ENCODE data around the gene DRC1.

DRC1 gene

GRCh38 chr2:26477911-26478253 is 76.2 kb downstream of the DRC1 start, which contains the start of gene OTOF:
OTOF (minus strand) TSS chr2:26478124.
- DNase-seq (ENCODE audit: low spot score): no peak

DNA sequence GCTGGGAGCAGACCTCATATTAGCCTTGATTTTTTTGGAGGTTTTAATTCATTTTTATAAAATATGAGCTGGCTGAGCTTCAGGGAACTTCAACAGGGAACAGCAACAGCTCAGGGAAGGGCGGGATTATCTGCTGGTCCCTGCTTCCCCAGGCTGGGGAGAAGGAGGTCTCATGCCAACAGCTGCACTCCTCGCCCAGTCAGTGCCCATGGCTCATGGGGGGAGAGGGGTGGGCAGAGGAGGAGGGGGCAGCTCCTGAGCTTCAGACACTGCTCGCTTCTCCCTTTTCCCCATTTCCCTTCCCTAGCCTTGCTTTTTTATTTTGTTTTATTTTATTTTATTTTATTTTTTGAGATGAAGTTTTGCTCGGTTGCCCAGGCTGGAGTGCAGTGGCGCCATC is 76.6 kb downstream of the DRC1 start:
- no peak for DNase-seq (ENCODE audit: low spot score)

GRCh38 chr2:26479131-26479788 is 77.5 kb downstream of the DRC1 start:
- DNase-seq (ENCODE audit: low spot score): no peak

DNA sequence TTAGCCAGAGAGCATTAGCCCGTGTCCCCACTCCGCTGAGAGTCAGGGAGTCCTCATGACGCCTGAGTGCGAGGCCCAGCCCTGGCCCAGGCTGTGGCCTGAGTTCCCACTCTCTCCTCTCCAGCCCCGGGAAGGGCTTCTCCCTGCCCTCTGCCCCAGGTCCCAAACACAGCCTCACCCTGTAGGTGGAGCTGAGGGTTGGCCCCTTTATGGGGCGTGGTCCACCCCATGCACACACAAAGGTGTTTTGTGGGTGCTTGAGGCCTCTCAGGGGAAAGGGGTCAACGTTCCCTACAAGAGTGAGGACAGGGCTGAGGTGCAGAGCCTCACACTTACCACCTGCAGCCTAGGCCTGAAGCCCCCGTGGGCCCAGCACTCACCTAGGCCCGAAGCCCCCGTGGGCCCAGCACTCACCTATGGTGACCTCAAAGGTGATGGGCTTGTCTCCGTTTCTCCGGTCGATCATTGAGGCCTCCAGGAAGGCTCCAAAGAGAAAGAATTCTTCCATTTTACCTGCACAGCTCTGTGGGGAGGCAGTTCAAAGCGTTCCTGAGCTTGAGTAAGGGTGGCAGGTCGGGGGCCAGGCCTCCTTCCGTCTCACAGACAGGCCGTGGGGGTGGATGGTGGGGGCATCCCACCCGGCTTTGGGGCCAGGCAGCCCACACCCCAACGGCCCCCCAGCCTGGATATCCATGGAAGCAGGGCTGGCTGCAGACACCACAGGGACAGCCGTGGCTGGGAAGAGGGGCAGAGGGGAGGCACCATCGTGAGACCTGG is 78.3 kb downstream of the DRC1 start:
- no peak for DNase-seq (ENCODE audit: low spot score)

GRCh38 chr2:26480566-26481423 is 79.1 kb downstream of the DRC1 start:
- DNase-seq (ENCODE audit: low spot score): no peak

DNA sequence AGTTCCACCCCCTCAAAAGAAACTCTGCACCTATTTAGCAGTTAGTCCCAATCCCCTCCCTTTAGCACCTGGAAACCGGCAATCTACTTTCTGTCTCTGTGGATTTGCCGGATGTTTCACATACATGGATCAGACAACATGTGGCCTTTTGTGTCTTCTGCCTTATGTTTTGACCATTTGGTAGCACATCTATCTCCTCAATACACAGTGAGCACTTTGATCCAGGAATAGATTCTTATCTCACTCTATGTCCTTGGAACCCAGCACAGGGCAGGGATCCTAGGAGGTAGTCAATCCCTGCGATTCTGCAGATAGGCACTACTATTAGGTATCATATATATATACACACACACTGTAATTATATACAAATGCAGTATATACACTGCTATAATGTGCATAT is 80.0 kb downstream of the DRC1 start:
- no peak for DNase-seq (ENCODE audit: low spot score)

DNA sequence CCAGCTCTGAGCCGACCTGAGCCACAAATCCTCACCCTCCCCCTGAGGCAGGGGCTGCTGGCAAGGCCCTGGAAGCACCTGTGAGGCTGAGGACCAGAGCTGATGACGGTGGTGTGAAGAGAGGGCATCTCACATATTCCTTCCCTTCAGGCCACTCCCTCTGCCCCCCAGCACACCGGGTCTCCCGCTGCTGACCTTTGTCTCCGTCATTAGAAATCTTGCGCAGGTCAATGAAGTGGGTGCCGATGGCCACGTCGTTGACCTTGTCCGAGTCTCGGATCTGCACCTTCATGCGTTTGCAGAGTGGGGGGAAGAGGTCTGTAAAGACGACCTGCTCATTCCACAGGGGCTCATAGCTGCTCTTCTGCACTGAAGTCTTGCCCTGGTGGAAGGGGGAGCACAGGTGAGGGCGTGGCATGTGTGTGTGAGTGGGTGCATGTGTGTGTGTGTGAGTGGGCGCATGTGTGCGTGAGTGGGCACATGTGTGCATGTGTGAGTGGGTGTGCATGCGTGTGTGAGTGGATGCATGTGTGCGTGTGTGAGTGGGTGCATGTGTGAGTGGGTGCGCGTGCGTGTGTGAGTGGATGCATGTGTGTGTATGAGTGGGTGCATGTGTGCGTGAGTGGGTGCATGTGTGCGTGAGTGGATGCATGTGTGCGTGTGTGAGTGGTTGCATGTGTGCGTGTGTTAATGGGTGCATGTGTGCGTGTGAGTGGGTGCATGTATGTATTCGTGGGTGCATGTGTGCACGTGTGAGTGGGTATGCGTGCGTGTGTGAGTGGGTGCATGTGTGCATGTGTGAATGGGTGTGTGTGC is 80.7 kb downstream of the DRC1 start:
- DNase-seq (ENCODE audit: low spot score): no peak

DNA sequence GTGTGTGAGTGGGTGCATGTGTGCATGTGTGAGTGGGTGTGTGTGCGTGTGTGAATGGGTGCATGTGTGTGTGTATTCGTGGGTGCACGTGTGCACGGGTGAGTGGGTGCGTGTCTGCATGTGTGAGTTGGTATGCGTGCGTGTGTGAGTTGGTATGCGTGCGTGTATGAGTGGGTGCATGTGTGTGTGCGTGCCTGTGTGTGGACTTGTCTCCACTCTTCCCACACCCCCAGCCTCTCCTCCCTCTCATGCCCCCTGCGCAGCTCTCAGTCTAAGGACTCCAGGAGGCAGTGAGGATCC is 81.3 kb downstream of the DRC1 start:
- DNase-seq (ENCODE audit: low spot score): no peak

DNA sequence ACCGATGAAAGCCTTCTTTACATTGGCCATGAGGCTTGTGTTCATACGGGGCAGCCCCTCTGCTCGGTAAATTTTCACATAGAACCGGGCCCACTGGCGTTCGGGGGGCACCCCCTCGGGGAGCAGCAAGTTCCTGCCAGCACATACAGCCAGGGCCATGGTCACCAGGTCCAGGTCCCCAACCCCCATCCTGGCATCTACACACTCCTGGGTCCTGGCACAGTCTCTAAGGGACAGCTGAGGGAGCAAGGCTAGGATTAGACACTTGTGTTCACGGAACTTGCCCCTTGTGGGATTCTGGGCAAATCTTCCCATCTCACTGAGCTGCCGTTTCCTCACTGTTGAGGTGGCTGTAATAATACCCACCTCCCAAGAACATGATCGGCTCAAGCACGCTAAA is 81.8 kb downstream of the DRC1 start:
- DNase-seq (ENCODE audit: low spot score): no peak

- no peak for DNase-seq (ENCODE audit: low spot score)
Measured at GRCh38 chr2:26483957-26484565, 82.3 kb downstream of the DRC1 start.

DNA sequence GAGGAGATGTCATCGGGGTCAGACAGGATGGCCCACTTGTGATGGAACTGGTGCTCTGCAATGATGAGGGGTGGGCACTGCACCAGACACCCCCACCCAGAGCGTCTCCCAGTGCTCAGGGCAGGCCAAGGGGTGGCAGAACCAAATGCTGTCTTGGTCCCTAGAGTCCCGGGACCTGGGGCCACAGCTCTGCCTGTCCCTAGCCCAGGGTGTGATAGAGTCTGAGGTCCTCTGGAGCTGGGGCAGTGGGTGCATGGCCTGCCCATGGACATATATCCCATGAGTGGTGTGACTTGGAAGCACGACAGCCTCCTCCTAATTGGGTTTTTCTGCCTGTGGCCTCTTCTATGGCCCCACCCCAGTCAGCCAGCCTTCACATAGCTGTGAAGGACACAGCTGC is 82.9 kb downstream of the DRC1 start:
- DNase-seq (ENCODE audit: low spot score): no peak

DNA sequence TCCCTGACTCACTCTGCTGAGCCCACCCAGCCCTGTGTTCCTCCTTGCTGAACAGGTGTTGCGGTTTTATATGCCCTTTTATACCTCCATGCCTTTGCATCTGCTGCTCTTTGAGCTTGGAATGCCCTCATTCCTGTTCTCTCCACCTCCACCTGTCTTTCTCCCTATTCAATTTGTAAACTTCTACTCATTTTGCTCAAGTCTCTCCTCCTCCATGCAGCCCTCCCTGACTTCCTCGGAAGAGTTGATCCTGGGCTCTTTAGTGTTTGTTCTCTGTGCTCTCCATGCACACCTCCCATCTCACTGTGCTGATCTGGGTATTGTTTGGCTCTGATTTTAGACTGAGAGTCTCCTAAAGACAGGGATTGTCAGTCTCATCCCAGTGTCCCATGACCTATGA is 83.4 kb downstream of the DRC1 start:
- no peak for DNase-seq (ENCODE audit: low spot score)

DNA sequence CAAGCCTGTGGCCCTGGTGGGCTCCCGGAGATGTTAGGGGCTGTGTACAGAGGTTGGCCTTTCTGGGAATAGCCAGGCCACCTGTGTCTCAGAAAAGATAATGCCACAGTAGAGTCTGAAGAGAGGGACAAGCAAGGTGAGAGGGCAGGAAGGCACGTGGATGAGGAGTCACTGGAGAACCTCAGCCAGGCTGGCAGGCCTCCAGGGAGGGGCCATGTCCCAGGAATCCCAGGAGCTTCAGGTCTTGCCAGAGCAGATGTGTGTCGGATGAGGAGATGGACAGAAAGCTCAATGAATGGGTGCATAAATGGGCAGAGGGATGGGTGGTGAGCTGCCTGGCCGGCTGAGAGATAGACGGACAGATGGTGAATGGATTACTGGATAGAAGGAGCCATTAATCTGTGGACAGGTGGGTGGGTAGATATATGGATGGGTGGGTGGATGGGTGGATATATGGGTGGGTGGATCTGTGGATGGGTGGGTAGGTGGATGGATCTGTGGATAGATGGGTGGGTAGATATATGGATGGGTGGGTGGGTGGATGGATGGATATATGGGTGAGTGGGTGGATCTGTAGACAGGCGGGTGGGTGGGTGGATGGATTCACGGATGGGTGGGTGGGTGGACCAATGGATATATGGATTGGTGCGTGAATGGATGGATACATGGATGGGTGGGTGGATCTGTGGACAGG is 84.2 kb downstream of the DRC1 start:
- no peak for DNase-seq (ENCODE audit: low spot score)

DNA sequence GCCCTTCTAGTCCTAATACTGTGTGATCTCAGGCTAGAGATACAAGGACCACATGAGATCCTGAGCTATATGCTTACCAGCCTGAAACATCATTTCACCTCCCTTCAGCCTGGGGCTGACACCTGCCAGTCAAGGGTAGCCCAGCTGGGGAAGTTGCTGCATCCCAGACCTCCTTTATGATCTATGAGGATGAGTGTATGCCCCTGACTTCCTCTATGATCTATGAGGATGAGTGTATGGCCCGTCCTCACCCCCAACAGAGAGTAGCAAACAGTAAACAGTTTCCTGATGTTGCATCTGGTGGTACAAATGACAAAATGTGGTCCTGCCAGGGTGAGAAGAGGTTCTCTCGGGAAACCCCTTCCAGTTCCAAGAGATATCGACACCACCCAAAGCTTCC is 85.1 kb downstream of the DRC1 start:
- DNase-seq (ENCODE audit: low spot score): no peak

DNA sequence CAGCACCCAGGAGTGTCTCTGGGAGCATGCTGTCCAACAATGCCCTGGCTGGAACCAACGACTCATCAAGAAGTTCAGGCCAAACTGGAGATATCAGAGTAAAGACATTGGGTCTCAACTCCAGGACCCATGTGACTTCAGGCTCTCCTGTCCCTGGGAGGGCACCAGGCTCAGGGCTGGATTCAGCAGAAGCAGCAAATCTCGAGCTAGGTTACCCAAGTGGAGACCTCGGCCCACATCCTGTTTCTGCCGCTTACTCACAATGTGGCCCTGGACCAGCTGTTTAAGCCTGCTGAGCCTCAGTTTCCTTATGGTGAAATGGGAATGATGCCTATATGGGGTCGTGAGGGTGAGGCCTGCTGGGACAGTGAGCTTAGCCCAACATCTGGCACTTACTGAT is 85.5 kb downstream of the DRC1 start:
- no peak for DNase-seq (ENCODE audit: low spot score)

- DNase-seq (ENCODE audit: low spot score): no peak
Measured at GRCh38 chr2:26488463-26489212, 86.9 kb downstream of the DRC1 start.

- DNase-seq (ENCODE audit: low spot score): no peak
Measured at GRCh38 chr2:26489213-26489850, 87.6 kb downstream of the DRC1 start.

DNA sequence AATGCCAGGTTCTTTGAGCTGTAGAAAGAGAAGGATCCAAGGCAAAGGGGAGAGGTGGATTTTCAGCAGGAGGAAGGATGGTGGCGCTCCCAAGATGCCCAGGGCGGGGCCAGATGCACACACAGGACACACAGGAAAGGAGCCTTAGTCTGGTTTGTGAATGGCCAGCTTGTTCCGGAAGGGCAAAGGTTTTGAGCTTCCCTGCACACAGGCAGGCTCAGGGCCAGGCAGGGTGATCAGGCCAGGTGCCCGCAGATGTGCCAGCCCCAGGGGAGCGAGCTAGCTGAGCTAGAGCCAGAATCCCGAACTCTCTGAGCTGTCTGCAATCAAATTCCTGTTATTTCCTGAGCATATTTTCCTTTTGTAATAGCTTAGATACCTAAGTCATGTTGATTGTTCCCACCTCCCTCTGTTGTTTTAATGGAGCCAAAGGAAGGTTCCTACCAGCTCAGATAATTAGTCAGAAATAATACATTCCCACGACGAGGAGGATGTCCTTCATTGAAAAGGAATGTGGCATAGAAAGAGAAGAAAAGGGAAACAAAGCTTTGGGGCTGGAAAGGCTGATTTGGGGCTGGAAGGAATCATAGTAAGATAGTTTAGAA is 89.9 kb downstream of the DRC1 start:
- no peak for DNase-seq (ENCODE audit: low spot score)

- DNase-seq (ENCODE audit: low spot score): no peak
Measured at GRCh38 chr2:26492749-26493515, 91.2 kb downstream of the DRC1 start.
